ENCODE results near the gene PTPRF. TPM values are rescaled to one million over a fixed set of nuclear protein-coding genes. Genes with fewer than 3 reads are reported as not detected.

The PTPRF gene
- total RNA-seq, 2 experiments from 2014 or later: 0.37 to 0.42 TPM

DNA sequence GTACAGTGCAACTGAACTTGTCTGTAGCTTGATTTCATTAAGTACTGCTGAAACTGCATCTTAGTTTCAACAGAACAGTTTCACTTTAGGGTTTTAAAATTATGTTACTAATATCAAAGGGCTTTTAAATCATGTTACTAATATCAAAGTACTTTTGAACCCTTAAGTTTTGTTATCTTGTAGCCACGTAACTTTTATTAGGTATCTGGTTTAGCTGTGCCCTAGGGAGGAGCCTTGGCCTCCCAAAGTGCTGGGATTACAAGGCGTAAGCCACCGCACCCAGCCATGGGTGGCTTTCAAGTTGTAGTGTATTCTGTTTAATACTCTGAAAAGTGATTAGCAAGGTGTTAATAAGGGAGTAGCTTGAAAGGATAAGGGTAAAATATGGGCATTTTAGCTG is 121.2 kb downstream of the PTPRF start:
- Mint-ChIP-seq H3K36me3 (ENCODE audit: low read depth) (peaks cover 31% of the 10 kb centered on the region), H3K27ac (peak overlapping the region; percentile 25), H3K27me3 (no peaks in the 10 kb centered on the region), H3K4me3 (peak overlapping the region; percentile 93), H3K4me1 (peaks cover 37% of the 10 kb centered on the region), H3K9me3 (no peaks in the 10 kb centered on the region)
- POLR2A ChIA-PET: interaction anchor here (1.2 kb wide), 1 partner anchor 55 kb away, joined by 3 read pairs; the partner anchor contains the start of gene ST3GAL3
- CTCF ChIA-PET: interaction anchor here (0.7 to 1.4 kb wide), 3 partner anchors 15 to 714 kb away, joined by 3 to 7 read pairs (median 5); no protein-coding TSS in a partner anchor
- no peak for DNase-seq

GRCh38 chr1:43653339-43653738 is 122.7 kb downstream of the PTPRF start:
- no peaks in the 10 kb centered on the region for H3K27me3 Mint-ChIP-seq
- no peaks in the 10 kb centered on the region for H3K9me3 Mint-ChIP-seq
- no peak overlapping the region for H3K27ac Mint-ChIP-seq
- DNase-seq: peak; percentile 16
- peaks cover 31% of the 10 kb centered on the region for H3K36me3 Mint-ChIP-seq (ENCODE audit: low read depth)
- ChIA-PET POLR2A (no interaction called here), CTCF (interaction anchor here (0.7 to 1.5 kb wide), 3 partner anchors 8 to 13 kb away, joined by 3 read pairs; no protein-coding TSS in a partner anchor)
- no peak overlapping the region for H3K4me3 Mint-ChIP-seq
- H3K4me1 Mint-ChIP-seq: peaks cover 37% of the 10 kb centered on the region

GRCh38 chr1:43653893-43654292 is 123.2 kb downstream of the PTPRF start:
- H3K27me3 Mint-ChIP-seq: no peaks in the 10 kb centered on the region
- ChIA-PET POLR2A (no interaction called here), CTCF (interaction anchor here (0.6 to 1.5 kb wide), 3 partner anchors 9 to 435 kb away, joined by 3 read pairs; no protein-coding TSS in a partner anchor)
- peaks cover 32% of the 10 kb centered on the region for H3K36me3 Mint-ChIP-seq (ENCODE audit: low read depth)
- H3K9me3 Mint-ChIP-seq: no peaks in the 10 kb centered on the region
- peaks cover 33% of the 10 kb centered on the region for H3K4me1 Mint-ChIP-seq
- no peak overlapping the region for H3K27ac Mint-ChIP-seq
- no peak for DNase-seq
- no peak overlapping the region for H3K4me3 Mint-ChIP-seq

- ChIA-PET CTCF (interaction anchor here (0.6 to 1.1 kb wide), 2 partner anchors 11 to 242 kb away, joined by 3 read pairs; no protein-coding TSS in a partner anchor), POLR2A (no interaction called here)
These were observed 125.3 kb downstream of the PTPRF start for GRCh38 chr1:43655953-43656352.

GRCh38 chr1:43659212-43660166 is 128.8 kb downstream of the PTPRF start:
- POLR2A ChIA-PET: no interaction called here
- peaks cover 59% of the 10 kb centered on the region for H3K36me3 Mint-ChIP-seq (ENCODE audit: low read depth)
- H3K27me3 Mint-ChIP-seq: no peaks in the 10 kb centered on the region
- H3K9me3 Mint-ChIP-seq: no peaks in the 10 kb centered on the region
- no peak overlapping the region for H3K4me3 Mint-ChIP-seq
- no peak overlapping the region for H3K27ac Mint-ChIP-seq
- DNase-seq: no peak
- peaks cover 4% of the 10 kb centered on the region for H3K4me1 Mint-ChIP-seq
- CTCF ChIA-PET: interaction anchor here (2.8 kb wide), 1 partner anchor 9 kb away, joined by 13 read pairs; the partner anchor contains the start of gene KDM4A

More at GRCh38 chr1:43655953-43656352, 125.3 kb downstream of the PTPRF start:
- H3K4me3 Mint-ChIP-seq: no peak overlapping the region
- no peaks in the 10 kb centered on the region for H3K9me3 Mint-ChIP-seq
- peaks cover 43% of the 10 kb centered on the region for H3K36me3 Mint-ChIP-seq (ENCODE audit: low read depth)
- no peaks in the 10 kb centered on the region for H3K27me3 Mint-ChIP-seq
- no peak overlapping the region for H3K27ac Mint-ChIP-seq
- DNase-seq: no peak
- peaks cover 26% of the 10 kb centered on the region for H3K4me1 Mint-ChIP-seq

- POLR2A ChIA-PET: interaction anchor here (0.6 kb wide), 1 partner anchor 489 kb away, joined by 3 read pairs; no protein-coding TSS in a partner anchor
- H3K27ac Mint-ChIP-seq: no peak overlapping the region
- H3K9me3 Mint-ChIP-seq: no peaks in the 10 kb centered on the region
- H3K4me1 Mint-ChIP-seq: peaks cover 4% of the 10 kb centered on the region
- peaks cover 59% of the 10 kb centered on the region for H3K36me3 Mint-ChIP-seq (ENCODE audit: low read depth)
- no peak overlapping the region for H3K4me3 Mint-ChIP-seq
- CTCF ChIA-PET: interaction anchor here (2.8 kb wide), 1 partner anchor 10 kb away, joined by 13 read pairs; the partner anchor contains the start of gene KDM4A
- DNase-seq: no peak
- no peaks in the 10 kb centered on the region for H3K27me3 Mint-ChIP-seq
These were observed 129.7 kb downstream of the PTPRF start for GRCh38 chr1:43660355-43660754.

DNA sequence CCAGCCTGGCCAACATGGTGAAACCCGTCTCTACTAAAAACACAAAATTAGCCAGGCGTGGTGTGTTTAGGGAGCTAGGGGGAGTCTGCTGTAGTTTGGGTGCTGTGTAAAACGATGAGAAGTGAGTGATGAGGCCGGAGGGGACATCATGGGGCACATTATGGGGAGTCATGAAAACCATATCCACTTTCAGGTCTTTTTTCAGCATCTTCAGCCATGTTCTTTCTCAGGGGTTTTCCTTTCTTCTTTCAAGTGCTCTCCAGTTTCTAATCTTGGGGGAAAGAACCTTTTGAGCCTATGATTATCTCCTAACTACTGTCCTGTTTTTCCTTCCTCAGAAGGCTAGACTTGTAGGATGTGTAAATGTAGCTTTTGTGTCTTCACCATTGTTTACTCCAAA is 133.7 kb downstream of the PTPRF start:
- CTCF ChIA-PET: interaction anchor here (1.2 to 1.7 kb wide), 2 partner anchors 10 to 11 kb away, joined by 3 read pairs; no protein-coding TSS in a partner anchor
- no peaks in the 10 kb centered on the region for H3K9me3 Mint-ChIP-seq
- no peak for DNase-seq
- H3K4me1 Mint-ChIP-seq: peaks cover 4% of the 10 kb centered on the region
- POLR2A ChIA-PET: no interaction called here
- H3K27ac Mint-ChIP-seq: no peak overlapping the region
- no peak overlapping the region for H3K4me3 Mint-ChIP-seq
- no peaks in the 10 kb centered on the region for H3K27me3 Mint-ChIP-seq
- peaks cover 77% of the 10 kb centered on the region for H3K36me3 Mint-ChIP-seq (ENCODE audit: low read depth)

DNA sequence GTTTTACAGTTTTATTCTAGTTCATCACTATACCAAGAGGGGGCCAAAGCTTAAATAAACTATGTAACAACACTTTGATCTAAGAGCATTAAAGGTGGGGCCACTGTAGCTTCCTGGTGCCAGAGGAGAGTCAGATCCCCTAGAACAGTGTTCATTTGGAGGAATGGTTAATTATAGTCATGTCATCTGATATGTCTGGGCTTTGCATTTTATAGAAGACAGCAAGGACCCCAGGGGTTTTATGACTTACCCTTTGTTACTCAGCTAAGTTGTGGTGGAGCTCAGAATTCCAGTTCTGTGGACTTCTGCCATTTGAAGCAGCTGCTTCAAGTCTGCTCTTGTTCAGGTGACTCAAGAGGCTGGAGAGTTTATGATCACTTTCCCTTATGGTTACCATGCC is 135.9 kb downstream of the PTPRF start:
- H3K4me1 Mint-ChIP-seq: peaks cover 4% of the 10 kb centered on the region
- ChIA-PET POLR2A (interaction anchor here (0.6 kb wide), 1 partner anchor 41 kb away, joined by 4 read pairs; the partner anchor contains the start of gene ST3GAL3), CTCF (interaction anchor here (0.6 to 1.6 kb wide), 9 partner anchors 9 to 268 kb away, joined by 3 to 5 read pairs (median 3); no protein-coding TSS in a partner anchor)
- H3K36me3 Mint-ChIP-seq (ENCODE audit: low read depth): peaks cover 78% of the 10 kb centered on the region
- H3K27me3 Mint-ChIP-seq: no peaks in the 10 kb centered on the region
- H3K4me3 Mint-ChIP-seq: no peak overlapping the region
- DNase-seq: no peak
- H3K27ac Mint-ChIP-seq: no peak overlapping the region
- H3K9me3 Mint-ChIP-seq: no peaks in the 10 kb centered on the region

- ChIA-PET POLR2A (no interaction called here), CTCF (no interaction called here)
- Mint-ChIP-seq H3K27me3 (no peaks in the 10 kb centered on the region), H3K4me1 (peaks cover under 1% of the 10 kb centered on the region), H3K4me3 (no peak overlapping the region), H3K36me3 (ENCODE audit: low read depth) (peaks cover 70% of the 10 kb centered on the region), H3K27ac (no peak overlapping the region), H3K9me3 (no peaks in the 10 kb centered on the region)
- DNase-seq: no peak
These were observed 138.3 kb downstream of the PTPRF start for GRCh38 chr1:43668956-43669355.

GRCh38 chr1:43669878-43670277 is 139.2 kb downstream of the PTPRF start:
- DNase-seq: no peak
- ChIA-PET CTCF (no interaction called here), POLR2A (no interaction called here)
- H3K9me3 Mint-ChIP-seq: no peaks in the 10 kb centered on the region
- no peaks in the 10 kb centered on the region for H3K27me3 Mint-ChIP-seq
- no peak overlapping the region for H3K4me3 Mint-ChIP-seq
- no peaks in the 10 kb centered on the region for H3K4me1 Mint-ChIP-seq
- H3K27ac Mint-ChIP-seq: no peak overlapping the region
- peaks cover 62% of the 10 kb centered on the region for H3K36me3 Mint-ChIP-seq (ENCODE audit: low read depth)

- no peaks in the 10 kb centered on the region for H3K4me1 Mint-ChIP-seq
- no peak overlapping the region for H3K27ac Mint-ChIP-seq
- DNase-seq: no peak
- ChIA-PET CTCF (no interaction called here), POLR2A (no interaction called here)
- no peak overlapping the region for H3K4me3 Mint-ChIP-seq
- H3K27me3 Mint-ChIP-seq: no peaks in the 10 kb centered on the region
- peaks cover 62% of the 10 kb centered on the region for H3K36me3 Mint-ChIP-seq (ENCODE audit: low read depth)
- no peaks in the 10 kb centered on the region for H3K9me3 Mint-ChIP-seq
These were observed 140.5 kb downstream of the PTPRF start for GRCh38 chr1:43671193-43671592.

- no peaks in the 10 kb centered on the region for H3K4me1 Mint-ChIP-seq
- H3K9me3 Mint-ChIP-seq: no peaks in the 10 kb centered on the region
- H3K27me3 Mint-ChIP-seq: no peaks in the 10 kb centered on the region
- ChIA-PET POLR2A (no interaction called here), CTCF (interaction anchor here (1.3 kb wide), 1 partner anchor 15 kb away, joined by 3 read pairs; no protein-coding TSS in a partner anchor)
- peaks cover 59% of the 10 kb centered on the region for H3K36me3 Mint-ChIP-seq (ENCODE audit: low read depth)
- no peak for DNase-seq
- no peak overlapping the region for H3K4me3 Mint-ChIP-seq
- H3K27ac Mint-ChIP-seq: no peak overlapping the region
These were observed 141.1 kb downstream of the PTPRF start for GRCh38 chr1:43671626-43672330.
